CD4-positive, alpha-beta T cell treated with Interleukin-1 beta for 1 hour (primary cell): ENCODE results near the gene RTTN.
"Not testable (repeated sequence)": the region's sequence is repeated elsewhere in the genome, so short reads cannot be mapped to it uniquely, and the experiment has no call there.

Source experiments
- DNase-seq, 2 donors: peaks; one replicate each; pipeline ENCODE4 v3.0.0-alpha.2; 2020 to 2022

Gene RTTN

DNA sequence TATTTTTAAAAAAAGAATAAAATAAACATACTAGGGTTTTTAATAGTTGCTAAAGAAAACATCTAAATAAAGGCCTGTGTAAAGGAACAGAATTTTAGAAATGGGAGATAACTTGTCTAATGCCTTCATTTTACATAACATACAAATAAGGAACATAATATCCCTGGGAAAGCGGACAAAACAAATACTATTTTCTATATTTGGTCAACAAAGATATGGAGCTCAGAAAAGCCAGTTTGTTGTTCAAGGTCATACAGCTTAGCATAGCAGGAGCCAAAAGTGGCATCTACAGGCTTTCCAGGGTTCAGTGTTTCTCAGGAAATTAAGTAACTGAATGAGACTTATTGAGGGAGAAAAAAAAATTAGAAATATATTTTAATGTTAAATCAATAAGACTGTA lies 184.4 kb downstream of the RTTN start:
- no peak for DNase-seq

DNA sequence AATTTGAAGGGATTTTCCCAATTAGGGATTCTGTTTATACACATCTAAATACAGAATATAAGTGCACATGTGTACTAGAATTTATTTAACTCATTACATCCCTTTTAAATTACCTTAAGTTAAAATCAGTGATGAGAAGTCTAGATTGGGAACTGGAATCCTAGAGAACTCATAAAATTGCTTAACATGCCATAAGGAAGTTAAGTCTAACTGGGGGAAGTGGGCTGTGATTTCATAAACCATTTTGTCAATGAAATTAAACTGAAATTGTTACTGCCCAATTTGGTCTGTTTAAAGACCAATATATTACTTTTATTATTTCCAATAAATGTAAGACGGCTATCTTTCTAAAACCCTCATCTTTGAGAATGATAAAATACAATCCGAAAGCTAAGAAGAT lies 185.5 kb downstream of the RTTN start:
- DNase-seq: no peak

DNA sequence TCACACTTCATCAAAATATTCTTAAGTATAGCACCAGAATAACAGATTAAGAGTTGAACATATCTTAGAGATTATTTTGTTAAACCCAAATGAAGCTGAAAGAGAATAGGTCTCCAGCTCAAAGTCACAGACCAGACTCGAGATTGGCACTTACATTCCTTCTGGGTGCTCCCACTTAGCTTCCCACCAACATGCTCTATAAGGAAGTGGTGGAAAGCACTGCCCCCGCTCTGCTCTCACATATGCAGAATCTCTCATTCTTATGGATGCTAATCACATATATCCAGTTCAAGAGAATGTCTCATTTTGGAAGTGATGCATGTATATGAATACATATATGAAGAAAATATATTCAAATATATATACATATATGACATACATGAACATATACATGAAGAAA lies 186.4 kb downstream of the RTTN start:
- no peak for DNase-seq

DNA sequence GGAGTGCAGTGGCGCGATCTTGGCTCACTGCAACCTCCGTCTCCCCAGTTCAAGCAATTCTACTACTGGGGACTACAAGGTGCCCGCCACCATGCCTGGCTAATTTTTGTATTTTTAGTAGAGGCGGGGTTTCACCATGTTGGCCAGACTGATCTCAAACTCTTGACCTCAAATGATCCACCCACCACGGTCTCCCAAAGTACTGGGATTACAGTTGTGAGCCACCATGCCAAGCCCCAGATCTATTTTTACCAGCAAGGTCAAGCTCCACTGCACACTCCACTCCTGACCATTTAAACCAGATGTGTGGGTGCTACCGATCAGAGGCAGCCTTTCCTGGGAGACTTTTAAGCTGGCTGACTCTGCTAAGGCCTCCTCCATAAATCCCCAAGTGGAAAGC lies 190.4 kb downstream of the RTTN start:
- DNase-seq: no peak

DNA sequence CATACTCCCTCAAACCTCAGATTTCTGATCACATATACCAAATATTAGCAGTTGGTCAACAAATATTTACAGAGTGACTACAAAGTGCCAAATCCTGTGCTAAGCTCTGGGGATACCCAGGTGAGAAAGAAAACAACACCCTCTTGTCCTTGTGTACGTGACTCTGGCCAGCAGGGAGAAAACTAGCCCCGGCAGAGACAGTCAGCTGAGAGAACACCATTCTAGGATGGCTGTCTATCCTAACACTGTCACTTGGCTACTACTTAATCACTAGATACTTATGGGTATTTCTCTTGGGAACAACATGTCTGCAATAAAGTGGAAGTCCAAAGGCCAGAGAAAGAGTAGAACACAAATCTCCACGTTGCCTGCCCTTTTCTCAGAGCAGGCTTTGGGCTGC lies 199.9 kb downstream of the RTTN start:
- no peak for DNase-seq

DNA sequence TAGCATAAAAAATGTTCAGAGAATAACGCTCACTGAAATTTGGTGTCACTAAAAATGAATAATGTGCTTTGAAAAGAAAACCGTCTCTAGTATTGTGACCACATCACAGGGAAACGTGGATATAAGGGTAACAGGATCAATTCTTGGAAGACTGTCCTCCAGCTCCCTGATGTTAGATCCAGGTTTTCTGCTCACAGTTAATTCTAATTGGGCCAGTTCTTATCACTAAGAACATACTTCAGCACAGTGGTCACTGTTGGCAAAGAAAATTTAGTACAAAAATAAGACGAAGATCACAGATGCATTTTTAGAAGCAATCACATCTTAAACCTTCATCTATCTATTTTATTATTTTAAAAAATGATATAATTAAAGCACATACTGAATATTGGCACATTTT lies 200.8 kb downstream of the RTTN start:
- no peak for DNase-seq

DNA sequence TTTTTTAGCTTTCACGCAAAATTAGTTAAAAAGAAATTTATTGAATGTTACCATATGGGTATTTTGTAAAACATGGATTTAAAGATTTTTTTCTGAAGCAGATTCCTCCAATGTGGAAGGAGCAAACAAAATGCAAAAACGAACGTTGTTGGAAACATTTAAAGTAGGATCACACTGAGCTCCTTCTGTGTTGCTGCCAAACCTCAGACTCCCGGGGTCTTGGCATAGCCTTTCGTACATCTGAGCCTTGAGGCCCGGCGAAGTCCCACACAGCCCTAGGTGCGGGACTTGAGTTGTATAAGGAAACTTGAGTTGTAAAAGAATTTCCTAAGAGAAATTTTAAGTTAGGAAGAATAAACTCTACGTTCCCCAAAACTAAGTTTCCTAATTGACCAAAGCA lies 205.8 kb downstream of the RTTN start:
- DNase-seq: no peak

DNA sequence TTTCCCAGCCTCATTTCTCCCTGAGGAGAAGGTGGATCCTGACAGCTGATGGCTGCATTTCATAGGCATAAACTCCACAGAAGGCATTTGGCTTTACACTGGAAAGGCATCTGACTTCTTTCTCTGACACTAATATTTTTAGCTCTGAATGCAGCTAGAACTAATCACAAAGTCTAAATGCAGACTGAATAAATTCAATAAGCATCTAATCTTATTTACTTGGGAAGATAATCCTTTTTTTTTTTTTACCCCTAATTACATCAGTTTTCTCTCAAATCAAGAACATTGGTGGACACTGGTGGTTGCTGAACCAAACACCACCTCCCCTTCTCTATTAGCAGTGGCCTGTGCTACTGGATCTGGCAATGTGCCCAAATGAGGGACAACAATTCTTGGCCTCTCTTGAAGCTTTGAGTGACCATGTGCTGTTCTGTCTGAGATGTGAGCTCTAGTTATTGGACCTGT lies 206.9 kb downstream of the RTTN start:
- no peak for DNase-seq

DNA sequence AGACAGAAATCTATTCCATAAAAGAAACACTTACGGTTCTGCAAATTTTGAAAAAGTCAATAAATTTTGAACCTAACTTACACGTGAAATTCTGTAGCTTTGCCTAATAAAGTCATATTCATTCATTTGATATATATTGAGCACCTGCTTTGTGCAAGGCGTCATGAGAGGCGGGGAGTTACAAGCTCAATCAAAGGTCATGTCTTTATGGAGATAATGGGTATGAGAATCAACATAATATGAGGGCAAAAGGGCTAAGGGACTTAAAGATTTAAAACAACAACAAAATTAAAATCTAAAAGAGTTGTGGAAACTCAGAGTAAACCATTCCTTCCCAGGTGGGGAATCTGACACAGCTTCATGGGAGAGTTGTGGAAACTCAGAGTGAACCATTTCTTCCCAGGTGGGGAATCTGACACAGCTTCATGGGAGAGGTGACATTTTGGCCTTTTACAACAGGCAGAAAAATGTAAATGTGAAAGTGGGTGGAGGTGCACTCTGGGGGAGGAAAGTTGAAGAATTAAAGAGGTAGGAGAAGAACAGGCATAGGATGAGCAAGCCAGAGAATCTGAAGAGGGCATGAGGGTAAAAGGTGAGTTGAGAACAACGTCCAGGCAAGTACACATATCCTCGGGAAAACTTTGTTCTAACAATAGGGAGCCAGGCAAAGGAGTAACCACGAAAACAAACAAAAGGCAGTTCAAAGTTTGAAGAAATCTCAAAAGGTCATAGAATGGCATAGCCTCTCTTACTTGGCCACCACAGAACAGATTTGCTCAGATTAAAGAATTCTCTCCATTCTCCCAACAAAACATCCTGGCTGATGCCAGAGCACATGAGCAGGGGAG lies 208.3 kb downstream of the RTTN start:
- DNase-seq: no peak

DNA sequence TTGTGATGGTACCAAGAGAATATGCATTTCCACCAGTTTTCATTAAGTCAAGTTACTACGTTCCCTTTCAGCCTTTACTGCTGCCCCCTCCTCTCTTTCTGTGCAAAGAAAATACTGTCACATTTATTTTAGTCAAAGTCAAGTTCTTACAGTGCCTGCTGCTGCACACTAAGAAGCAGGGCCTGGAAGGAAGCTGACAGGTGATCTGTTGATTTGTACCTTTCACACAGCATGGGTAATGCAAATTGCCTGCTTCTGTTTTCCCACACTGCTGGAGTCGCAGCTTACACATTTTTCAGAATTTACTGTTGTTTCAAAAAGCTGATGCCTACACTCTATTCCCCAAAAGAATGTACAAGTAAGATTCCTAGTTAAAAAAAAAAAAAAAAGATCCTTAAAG lies 209.1 kb downstream of the RTTN start:
- no peak for DNase-seq

DNA sequence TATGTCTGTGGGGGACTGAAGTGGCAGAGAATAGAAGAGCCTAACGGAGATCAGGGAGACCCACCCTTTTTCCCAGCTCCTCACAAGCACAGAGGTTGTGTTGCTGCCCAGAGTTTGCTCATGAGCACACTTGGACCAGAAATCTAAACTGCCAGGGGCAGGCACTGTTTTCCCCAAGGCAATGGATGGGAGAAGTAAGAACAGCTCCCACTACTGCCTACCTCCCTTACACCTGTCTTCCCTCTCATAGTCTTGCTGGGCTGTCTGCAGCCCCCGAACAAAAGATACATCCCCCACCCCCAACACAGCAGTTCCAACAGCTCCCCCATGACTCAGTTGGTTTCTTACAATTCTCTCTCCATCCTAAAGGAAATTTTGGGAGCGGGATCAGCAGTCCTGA lies 209.7 kb downstream of the RTTN start:
- DNase-seq: no peak

DNA sequence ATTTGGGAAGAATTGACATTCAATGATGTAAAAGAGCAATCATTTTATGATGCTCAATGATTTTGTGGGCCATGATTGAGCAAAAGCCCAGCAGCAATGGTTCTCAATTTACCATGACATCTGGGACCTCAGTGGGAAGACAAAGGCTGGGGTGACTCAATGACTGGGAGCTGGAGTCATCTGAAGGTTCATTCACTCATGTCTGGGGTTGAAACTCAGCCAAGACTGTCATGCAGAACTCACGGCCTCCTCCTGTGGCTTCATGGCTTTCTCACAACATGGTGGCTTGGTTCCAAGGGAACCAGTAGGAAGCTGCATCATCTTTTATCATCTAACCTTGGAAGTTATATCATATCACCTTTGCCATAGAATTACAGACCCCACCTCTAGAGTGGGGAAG lies 212.7 kb downstream of the RTTN start:
- DNase-seq: no peak

DNA sequence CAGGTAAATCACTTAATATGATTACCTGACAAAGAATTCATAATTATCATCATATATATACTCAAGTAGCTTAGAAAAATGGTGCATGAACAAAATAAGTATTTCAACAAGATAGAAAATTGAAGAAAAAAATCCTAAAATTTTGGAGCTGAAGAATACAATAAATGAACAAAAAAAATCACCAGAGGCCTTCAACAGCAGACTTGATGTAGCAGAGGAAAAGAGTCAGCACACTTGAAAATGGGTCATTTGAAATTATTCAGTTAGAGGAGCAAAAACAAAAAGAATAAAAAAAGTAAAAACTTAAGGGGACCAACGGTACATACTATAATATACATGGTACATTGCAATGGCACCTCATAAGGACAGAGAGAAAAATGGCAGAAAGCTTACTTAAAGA lies 217.6 kb downstream of the RTTN start:
- no peak for DNase-seq

DNA sequence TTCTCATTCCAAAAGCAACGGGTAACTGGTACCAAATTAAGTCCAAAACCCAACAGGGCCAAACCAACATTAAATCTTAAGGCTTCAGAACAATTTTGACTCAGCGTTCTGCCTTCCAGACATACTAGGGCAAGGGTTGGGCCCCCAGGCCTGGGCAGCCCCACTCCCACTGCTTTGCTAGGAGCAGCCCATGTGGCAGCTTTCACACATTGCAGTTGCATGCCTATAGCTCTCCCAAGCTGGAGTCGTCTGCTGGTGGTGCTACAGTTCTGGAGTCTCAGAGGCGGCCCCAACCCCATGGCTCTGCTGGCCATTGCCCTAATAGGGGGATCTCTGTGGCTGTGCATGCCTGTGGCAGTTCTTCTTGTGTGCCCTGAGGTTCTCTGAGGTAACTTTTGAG lies 220.2 kb downstream of the RTTN start:
- DNase-seq: no peak

DNA sequence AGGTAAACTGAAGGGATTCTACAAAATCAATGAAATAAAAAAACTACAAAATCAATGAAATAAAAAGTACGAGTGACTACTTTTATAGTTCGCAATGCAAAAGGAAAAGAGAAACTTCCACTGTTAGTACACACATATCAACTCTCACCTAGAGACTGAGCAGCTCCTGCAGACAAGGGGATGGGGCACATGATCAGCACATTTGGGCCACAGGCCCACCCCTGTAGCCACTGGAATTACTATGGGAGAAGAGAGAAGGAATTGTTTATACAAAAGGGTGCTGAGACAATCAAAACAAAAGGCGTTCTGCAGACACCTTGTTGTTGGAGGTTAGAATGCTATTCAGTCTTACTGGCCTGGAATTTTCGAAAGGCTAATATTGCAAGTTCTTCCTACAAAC lies 223.1 kb downstream of the RTTN start:
- no peak for DNase-seq

DNA sequence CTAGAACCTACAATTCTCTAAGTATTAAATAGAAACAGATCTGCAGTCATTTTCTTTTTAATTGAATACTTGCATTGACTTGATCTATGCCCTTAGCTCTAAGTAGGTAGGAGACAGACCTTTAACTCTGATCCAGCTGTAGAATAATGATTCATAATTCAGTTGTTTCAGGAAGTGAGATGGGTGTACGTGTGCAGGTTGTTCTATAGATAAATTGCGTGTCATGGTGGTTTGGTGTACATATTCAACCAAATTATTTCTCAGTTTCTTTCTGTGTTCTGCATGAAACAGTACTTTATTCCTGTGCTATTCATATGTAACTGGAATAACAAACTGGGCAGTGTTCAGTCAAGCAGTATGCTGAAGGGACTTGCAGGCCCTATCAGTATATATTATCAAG lies 223.5 kb downstream of the RTTN start:
- no peak for DNase-seq

DNA sequence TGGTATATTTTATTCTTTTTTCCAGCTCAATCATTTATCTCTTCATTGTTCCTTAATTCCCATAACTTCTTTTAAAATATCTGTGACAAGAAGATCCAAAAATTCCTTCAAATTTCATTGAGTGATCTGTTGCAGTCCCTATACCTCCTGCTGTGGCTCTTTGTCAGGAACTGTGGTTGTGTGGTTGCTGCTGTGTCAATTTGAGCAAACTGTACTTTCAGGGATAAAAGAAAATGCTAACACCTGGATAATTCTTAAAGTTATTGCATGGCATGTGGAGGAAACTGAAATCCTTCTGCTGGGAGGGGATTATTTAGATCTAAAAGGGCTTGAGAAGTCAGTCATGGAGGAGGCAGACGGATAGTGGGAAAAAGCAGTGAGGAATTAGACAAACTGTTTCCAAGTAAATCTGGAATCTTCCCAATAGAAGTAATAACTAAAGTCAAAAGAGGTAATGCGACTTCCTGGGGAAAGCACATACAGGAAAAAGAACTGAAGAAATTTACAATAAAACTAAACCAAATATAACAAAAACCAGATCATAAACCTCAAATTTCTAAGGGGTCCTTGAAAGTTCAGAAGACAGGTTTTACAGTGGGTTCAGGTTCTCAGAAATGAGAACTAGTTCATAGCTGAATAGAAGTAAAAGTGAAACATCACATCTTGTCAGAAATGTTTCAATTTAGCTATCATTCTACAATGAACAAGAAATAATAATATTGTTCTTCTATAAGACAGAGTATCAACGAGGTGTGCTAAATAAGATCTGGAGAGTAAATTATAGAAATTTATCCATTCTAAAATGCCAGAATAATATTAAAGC lies 224.3 kb downstream of the RTTN start:
- DNase-seq: no peak

DNA sequence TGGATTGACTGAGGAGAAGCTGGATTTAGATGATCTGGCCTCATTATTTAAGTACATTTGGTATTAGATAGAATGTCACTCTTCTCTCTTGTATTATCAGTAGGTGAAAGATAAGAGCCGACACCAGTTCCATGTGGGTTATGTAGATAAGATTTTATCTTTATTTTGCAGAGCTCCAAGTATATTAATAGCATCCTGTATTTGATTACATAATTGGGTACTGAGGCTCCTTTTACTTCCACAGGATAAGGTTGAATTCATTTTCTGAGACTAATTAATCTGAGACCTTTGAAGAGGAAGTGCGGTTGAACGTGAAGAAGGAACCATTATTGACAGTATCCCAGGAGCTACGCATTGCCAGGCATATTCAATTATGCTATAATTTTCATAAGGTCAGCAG lies 225.0 kb downstream of the RTTN start:
- DNase-seq: no peak

DNA sequence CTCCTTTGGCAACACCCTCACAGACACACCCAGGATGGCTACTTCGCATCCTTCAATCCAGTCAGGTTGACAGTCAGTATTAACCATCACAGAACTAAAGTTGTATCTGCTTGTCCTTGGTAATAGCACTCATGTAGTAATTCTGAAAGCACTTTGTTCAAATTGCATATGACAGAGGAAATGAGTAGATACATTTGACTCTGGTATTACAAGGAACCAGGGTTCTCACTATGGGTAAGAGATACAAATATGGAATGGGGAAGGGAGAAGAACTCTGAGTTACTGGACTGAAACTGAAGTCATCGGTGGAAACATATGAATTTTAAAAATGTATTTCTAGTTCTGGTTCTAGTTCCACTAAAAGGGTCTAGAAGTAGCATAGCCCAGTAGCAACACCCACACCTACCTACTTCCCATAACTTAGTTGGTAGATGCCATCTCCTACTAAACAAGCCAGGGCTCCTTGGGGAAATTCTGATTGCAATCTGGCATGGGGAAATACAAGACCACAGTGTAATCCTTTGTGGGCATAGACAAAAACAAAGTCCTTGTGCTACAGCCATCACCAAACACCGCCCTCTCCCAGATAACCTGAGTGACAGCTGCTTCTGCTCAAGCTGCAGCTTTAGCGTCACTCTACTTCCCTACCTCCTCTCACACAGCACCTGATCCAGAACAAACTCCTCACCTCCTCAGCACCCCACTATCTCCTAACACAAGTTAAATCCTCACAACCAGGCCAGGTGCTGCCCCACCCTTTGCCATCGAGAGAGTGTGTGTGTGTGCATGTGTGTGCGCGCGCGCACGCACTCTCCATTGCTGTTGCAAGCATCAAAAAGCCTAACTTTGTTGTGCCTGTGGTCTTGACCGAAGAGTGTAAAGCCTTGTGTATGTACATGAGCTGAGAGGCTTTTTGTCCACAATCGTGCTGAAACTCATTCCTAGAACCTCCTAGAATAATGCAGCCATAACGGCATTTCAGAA lies 226.5 kb downstream of the RTTN start:
- no peak for DNase-seq

DNA sequence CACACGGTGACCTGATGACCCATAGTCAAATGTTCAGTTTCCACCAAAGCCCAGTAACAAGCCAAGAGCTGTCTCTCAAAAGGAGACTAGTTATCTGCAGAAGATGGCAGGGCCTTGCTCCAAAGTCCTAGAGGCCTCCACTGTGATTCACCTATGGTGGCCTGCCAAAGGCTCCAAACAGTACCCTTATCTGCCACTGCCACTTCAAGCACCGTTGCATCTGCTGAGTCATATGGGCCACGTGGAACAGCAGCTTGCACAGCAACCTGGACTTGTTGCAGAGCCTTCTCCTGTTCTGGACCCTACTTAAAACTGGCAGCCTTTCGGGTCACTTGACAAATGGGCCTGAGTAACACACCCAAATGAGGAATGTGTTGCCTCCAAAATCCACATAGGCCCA lies 230.2 kb downstream of the RTTN start:
- DNase-seq: not testable (repeated sequence)

DNA sequence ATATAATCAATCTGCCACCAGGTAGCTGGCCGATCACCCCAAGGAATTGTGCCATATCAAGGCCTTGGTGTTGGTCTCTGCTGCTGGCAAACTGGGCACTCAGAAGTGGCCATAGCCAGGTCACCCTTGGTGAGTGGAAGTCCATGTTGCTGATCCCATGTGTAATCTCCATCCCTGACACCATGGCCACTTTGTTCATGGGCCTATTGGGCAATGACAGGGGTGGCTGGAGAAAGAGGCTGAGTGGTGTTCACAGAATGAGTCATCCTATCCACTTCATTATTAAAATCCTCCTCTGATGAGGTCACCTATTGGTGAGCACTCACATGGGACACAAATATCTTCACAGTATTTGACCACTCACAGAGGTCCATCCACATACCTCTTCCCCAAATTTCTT lies 231.1 kb downstream of the RTTN start:
- DNase-seq: no peak

DNA sequence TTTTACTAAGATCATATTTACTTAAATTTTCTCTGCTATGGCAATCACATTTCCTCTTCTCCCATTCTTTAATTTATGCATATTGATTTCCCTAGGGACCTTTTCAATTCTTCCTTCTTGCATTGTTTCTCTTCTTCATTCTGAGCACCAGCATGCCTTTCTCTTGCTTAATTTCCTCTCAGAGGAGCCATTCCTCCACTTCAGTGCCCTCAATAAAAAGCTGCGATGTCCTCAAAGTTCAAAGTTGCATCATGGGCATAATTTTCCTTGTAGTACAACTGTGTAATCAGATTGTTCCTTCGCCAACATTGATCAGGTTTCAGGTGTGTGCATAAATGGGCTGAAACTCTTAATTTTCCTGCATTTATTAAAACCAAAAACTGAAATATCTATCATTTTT lies 236.0 kb downstream of the RTTN start:
- no peak for DNase-seq

DNA sequence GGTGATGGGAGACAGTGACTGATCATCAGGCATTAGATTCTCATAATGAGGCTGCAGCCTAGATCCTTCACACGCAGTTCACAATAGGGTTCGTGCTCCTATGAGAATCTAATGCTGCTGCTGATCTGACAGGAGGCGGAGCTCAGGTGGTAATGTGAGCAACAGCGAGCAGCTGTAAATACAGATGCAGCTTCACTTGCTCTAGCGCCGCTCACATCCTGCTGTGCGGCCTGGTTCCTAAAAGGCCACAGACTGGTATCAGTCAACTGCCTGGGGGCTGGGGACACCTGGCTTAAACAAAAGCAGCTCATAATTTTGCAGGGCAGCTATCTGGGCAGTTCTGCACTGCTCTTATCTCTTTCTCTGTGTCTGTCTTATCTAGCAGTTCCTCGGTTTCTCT lies 237.4 kb downstream of the RTTN start:
- DNase-seq: peak in 1 of 2 donors; percentile 16
